Activated B cell treated with CpG ODN at 0.5 μM for 24 hours (primary cell): ENCODE data around the gene MYO18A. TPM values are rescaled to one million over a fixed set of nuclear protein-coding genes. Genes with fewer than 3 reads are reported as not detected.

ENCODE experiments used
- ATAC-seq: fragments of 200-7000 bp; cut with Tn5 transposase; one replicate; pipeline ENCODE4 v1.10.0; 2021; ENCODE audit warnings: low read depth, mild to moderate bottlenecking, moderate library complexity
- CTCF ChIA-PET: fragments of 350-600 bp; sonication (Branson Sonifier 250); formaldehyde crosslinking; loops from one replicate; lab custom pipeline; 2021; ENCODE audit warnings: antibody characterized with exemption; lab: Charles Lee
- POLR2A ChIA-PET: fragments of 350-600 bp; sonication (Branson Sonifier 250); formaldehyde crosslinking; loops from one replicate; lab custom pipeline; 2021; ENCODE audit warnings: antibody characterized with exemption; lab: Charles Lee
- DNase-seq: peaks from one replicate; pipeline ENCODE4 v3.0.0; 2022
- H3K27ac Mint-ChIP-seq: one replicate; pipeline ENCODE4 v1.8.0; 2020; ENCODE audit warnings: mixed read lengths
- H3K27me3 Mint-ChIP-seq: one replicate; pipeline ENCODE4 v1.8.0; 2021; ENCODE audit warnings: mixed read lengths
- H3K36me3 Mint-ChIP-seq: one replicate; pipeline ENCODE4 v1.8.0; 2021; ENCODE audit warnings: low read depth, mixed read lengths
- H3K4me1 Mint-ChIP-seq: one replicate; pipeline ENCODE4 v1.8.0; 2021; ENCODE audit warnings: mixed read lengths
- H3K4me3 Mint-ChIP-seq: one replicate; pipeline ENCODE4 v1.8.0; 2020; ENCODE audit warnings: mild to moderate bottlenecking, mixed read lengths
- H3K9me3 Mint-ChIP-seq: one replicate; pipeline ENCODE4 v1.8.0; 2020; ENCODE audit warnings: mixed read lengths
- intact Hi-C: fragments of 100-400 bp; cut with micrococcal nuclease; formaldehyde crosslinking; loops from one replicate; pipeline ENCODE4 v1.15.1; 2024
- total RNA-seq: library from RNA; stranded (reverse); gene quantifications from 2 replicates; pipeline ENCODE4 v1.2.3, GENCODE V29; 2022
- TF ChIP-seq, protein P1 (sequence below): fragments of 200-600 bp; IDR thresholded peaks from one replicate; pipeline ENCODE4 v1.8.0; 2022; ENCODE audit warnings: antibody characterized with exemption, mild to moderate bottlenecking

The MYO18A gene
- total RNA-seq, 1 donor from 2014 or later: 79.8 TPM

DNA sequence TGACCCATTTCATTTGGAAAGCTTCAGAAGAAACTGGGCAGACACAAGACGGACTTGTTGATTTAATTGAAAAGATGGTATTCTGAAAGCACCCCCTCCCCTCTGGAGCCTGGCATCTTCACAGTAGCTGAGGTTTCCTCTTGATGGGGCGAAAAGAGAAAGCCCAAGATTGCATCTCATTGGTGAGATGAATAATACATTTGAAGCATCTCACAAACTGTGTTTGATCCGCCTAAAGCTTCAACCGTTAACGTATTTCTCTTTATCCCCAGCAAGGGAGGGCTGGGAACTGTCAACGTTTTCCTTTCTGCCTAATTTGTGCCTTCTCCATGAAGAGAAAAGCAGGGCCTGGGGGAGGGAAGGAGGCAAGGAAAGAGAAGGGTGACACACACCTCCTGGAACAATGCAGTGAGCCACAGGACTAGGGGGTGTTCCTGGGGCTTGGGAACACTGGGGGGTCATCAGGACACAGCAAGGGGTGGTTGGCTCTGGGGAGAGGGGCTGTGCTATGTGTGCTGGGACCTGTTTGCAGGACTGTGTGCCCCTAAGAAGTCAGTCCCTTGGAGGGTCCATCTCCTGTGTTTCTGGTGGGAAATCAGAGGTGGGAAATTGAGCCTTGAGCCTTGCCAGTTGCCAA lies 155.8 kb downstream of the MYO18A start:
- TF ChIP-seq, protein P1, sequence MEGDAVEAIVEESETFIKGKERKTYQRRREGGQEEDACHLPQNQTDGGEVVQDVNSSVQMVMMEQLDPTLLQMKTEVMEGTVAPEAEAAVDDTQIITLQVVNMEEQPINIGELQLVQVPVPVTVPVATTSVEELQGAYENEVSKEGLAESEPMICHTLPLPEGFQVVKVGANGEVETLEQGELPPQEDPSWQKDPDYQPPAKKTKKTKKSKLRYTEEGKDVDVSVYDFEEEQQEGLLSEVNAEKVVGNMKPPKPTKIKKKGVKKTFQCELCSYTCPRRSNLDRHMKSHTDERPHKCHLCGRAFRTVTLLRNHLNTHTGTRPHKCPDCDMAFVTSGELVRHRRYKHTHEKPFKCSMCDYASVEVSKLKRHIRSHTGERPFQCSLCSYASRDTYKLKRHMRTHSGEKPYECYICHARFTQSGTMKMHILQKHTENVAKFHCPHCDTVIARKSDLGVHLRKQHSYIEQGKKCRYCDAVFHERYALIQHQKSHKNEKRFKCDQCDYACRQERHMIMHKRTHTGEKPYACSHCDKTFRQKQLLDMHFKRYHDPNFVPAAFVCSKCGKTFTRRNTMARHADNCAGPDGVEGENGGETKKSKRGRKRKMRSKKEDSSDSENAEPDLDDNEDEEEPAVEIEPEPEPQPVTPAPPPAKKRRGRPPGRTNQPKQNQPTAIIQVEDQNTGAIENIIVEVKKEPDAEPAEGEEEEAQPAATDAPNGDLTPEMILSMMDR: no peak
- DNase-seq: no peak
- ATAC-seq: no peak
- Mint-ChIP-seq H3K4me1 (peaks cover 6% of the 10 kb centered on the region), H3K36me3 (no peaks in the 10 kb centered on the region), H3K27ac (no peak overlapping the region), H3K9me3 (no peaks in the 10 kb centered on the region), H3K27me3 (peaks cover 49% of the 10 kb centered on the region), H3K4me3 (no peak overlapping the region)
- CTCF ChIA-PET: no interaction called here
- intact Hi-C loops: no loop called here
- POLR2A ChIA-PET: no interaction called here

DNA sequence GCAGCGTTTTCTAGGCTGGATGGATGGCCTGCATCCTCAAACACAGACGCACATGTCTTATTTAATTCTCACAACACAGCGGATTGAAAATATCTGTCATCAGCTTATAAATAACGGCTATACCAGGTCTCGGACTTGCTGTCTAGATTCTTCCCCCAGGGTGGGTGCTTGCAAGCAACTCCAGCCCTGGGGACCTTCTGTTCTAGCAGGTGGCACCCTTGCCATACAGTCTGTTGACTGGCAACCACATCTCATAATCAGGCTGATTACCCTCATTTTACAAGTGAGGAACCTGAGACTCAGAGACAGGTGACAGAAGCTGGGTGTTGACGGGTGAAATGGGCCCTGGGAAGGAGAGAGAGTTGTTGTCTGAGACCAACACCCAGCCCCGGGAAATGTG lies 158.1 kb downstream of the MYO18A start:
- H3K9me3 Mint-ChIP-seq: no peaks in the 10 kb centered on the region
- no peak for ATAC-seq
- intact Hi-C loops: no loop called here
- CTCF ChIA-PET: no interaction called here
- TF ChIP-seq, protein P1: no peak
- POLR2A ChIA-PET: no interaction called here
- H3K27me3 Mint-ChIP-seq: peaks cover 54% of the 10 kb centered on the region
- no peaks in the 10 kb centered on the region for H3K36me3 Mint-ChIP-seq
- no peak overlapping the region for H3K4me3 Mint-ChIP-seq
- no peak for DNase-seq
- no peak overlapping the region for H3K27ac Mint-ChIP-seq
- peaks cover 13% of the 10 kb centered on the region for H3K4me1 Mint-ChIP-seq

DNA sequence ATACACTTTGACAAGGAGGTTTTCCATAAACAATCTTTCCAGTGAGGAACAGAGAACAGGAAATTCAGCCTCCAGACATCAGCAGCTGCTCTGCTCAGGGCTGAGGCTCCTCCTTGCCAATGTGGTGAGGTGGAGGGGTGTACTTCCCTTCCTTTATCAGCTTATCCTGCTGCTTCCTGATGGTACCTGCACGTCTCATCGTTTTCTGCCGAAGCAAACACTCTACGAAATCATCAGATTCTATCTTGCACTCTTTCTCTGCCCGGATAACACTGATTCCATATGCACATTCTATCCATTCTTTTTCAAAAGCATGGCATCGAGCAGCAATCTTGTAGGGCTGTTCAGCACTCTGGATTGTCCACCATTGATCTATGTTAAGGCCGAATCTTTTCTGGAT lies 159.0 kb downstream of the MYO18A start:
- H3K27ac Mint-ChIP-seq: no peak overlapping the region
- H3K4me3 Mint-ChIP-seq: no peak overlapping the region
- CTCF ChIA-PET: interaction anchor here (2.4 kb wide), 1 partner anchor 95 kb away, joined by 8 read pairs; no protein-coding TSS in a partner anchor
- peaks cover 54% of the 10 kb centered on the region for H3K27me3 Mint-ChIP-seq
- intact Hi-C loops: no loop called here
- no peak for ATAC-seq
- TF ChIP-seq, protein P1: no peak
- H3K4me1 Mint-ChIP-seq: peaks cover 13% of the 10 kb centered on the region
- POLR2A ChIA-PET: no interaction called here
- no peaks in the 10 kb centered on the region for H3K36me3 Mint-ChIP-seq
- no peak for DNase-seq
- no peaks in the 10 kb centered on the region for H3K9me3 Mint-ChIP-seq

Other genes with a start within 250 kb of the MYO18A start
- gene PHF12, start 228.9 kb downstream of the MYO18A start, total RNA-seq: 89.2 and 96.5 TPM in 2 replicates
- gene SEZ6, start 174.4 kb downstream of the MYO18A start, total RNA-seq: not detected in 2 replicates
- gene PIPOX, start 137.3 kb downstream of the MYO18A start, total RNA-seq: 8.7 and 8.8 TPM in 2 replicates
- gene CRYBA1, start 66.5 kb upstream of the MYO18A start, total RNA-seq: not detected in 2 replicates
- 61.0 and 61.8 TPM in 2 replicates for gene NUFIP2, start 113.8 kb upstream of the MYO18A start, total RNA-seq
- gene TAOK1, start 210.0 kb upstream of the MYO18A start, total RNA-seq: 55.1 and 55.5 TPM in 2 replicates